Brain microvascular endothelial cell (primary cell): Measurements from ENCODE around the gene KCNB1.

Source experiments
- DNase-seq: peaks from one replicate; pipeline ENCODE4 v3.0.0-alpha.2; 2020
- H3K27ac ChIP-seq: fragments of 250-450 bp; sonication (Bioruptor Pico); 2 replicates; pipeline ENCODE4 v1.5.1; 2020; ENCODE audit warnings: mild to moderate bottlenecking, moderate library complexity
- H3K27me3 ChIP-seq: fragments of 250-450 bp; sonication (Bioruptor Pico); replicated peaks from 2 replicates; pipeline ENCODE4 v1.5.1; 2020; ENCODE audit warnings: mild to moderate bottlenecking
- H3K36me3 ChIP-seq: fragments of 250-450 bp; sonication (Bioruptor Pico); replicated peaks from 2 replicates; pipeline ENCODE4 v1.5.1; 2020; ENCODE audit warnings: mild to moderate bottlenecking
- H3K4me3 ChIP-seq: 2 replicates; pipeline ENCODE4 v1.5.1; 2011; ENCODE audit warnings: low read depth, mild to moderate bottlenecking, control low read depth, low read length, moderate library complexity
- in situ Hi-C: cut with HindIII; loops from 2 replicates; pipeline ENCODE4 v1.10.0; 2017; ENCODE audit warnings: low sequenced_read_pairs, low pct_ligation_motif_present
- TF ChIP-seq, protein P1 (sequence below): IDR thresholded peaks from 2 replicates; pipeline ENCODE4 v1.5.1; 2011; ENCODE audit warnings: low read depth, mild to moderate bottlenecking, moderate library complexity, low read length, control low read depth, inconsistent platforms; ENCODE audit errors: missing control alignments

KCNB1 gene

DNA sequence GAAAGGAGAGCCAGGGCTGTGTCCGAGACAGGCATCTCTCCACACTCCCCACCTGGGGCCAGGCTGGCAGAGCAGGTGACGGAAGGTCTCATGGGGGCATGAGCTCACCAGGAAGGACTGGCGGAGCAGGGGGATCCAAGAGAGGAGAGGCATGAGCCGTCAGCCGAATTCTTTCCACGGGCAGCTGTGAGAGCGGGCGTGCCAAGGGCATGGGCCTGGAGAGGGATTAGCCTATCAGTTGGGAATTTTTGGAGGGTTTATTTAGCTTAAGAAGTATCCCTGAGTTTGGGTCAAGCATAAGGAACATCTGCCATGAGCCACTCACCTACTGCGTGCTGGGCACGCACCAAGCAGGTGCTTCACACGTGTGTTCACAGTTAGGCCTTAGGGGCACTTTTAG is 144.4 kb downstream of the KCNB1 start:
- TF ChIP-seq, protein P1, sequence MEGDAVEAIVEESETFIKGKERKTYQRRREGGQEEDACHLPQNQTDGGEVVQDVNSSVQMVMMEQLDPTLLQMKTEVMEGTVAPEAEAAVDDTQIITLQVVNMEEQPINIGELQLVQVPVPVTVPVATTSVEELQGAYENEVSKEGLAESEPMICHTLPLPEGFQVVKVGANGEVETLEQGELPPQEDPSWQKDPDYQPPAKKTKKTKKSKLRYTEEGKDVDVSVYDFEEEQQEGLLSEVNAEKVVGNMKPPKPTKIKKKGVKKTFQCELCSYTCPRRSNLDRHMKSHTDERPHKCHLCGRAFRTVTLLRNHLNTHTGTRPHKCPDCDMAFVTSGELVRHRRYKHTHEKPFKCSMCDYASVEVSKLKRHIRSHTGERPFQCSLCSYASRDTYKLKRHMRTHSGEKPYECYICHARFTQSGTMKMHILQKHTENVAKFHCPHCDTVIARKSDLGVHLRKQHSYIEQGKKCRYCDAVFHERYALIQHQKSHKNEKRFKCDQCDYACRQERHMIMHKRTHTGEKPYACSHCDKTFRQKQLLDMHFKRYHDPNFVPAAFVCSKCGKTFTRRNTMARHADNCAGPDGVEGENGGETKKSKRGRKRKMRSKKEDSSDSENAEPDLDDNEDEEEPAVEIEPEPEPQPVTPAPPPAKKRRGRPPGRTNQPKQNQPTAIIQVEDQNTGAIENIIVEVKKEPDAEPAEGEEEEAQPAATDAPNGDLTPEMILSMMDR, result no peak
- H3K27ac ChIP-seq, result no peak overlapping the region
- no peak for DNase-seq
- H3K27me3 ChIP-seq, result no peaks in the 10 kb centered on the region
- in situ Hi-C loops, result no loop called here
- no peak overlapping the region for H3K4me3 ChIP-seq
- H3K36me3 ChIP-seq, result no peaks in the 10 kb centered on the region

DNA sequence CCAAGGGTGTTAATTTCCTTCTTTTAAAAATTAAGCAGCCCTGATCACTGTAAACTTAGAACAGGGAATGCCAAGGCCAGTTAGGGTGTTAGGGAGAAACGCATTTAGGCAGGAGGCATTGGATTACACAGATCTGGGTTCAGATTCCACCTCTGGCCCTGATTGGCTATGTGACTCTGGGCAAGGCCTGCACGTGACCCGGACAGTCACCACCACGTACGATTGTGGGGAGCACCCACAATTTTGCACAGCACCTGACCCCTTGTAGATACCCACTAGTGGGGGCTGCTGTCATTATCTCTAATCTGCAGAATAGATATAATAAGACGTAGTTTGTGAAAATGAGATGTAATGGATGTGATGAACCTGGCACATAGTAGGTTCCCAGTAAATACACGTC is 145.1 kb downstream of the KCNB1 start:
- Histone ChIP-seq H3K27ac (no peak overlapping the region), H3K27me3 (no peaks in the 10 kb centered on the region), H3K36me3 (no peaks in the 10 kb centered on the region), H3K4me3 (no peak overlapping the region)
- no peak for DNase-seq
- in situ Hi-C loops, result no loop called here
- TF ChIP-seq, protein P1, result no peak

DNA sequence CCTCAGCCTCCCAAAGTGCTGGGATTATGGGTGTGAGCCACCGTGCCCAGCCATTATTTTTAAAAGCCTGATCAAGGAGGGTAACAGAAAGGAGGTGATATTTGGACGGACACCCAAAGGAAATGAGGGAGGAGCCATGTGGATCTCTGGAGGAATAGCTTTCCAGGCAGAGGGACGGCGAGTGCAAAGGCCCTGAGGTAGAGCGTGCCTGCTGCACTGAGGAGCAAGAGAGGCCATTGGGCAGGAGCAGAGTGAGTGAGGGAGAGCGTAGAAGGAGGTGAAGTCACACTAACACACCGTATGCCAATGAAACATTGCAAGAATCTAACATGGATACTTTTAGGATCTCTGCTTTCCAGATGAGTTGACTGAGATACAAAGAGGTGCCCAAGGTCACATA is 145.7 kb downstream of the KCNB1 start:
- H3K27me3 ChIP-seq, result no peaks in the 10 kb centered on the region
- in situ Hi-C loops, result no loop called here
- H3K27ac ChIP-seq, result no peak overlapping the region
- H3K36me3 ChIP-seq, result no peaks in the 10 kb centered on the region
- DNase-seq, result no peak
- TF ChIP-seq, protein P1, result no peak
- no peak overlapping the region for H3K4me3 ChIP-seq

DNA sequence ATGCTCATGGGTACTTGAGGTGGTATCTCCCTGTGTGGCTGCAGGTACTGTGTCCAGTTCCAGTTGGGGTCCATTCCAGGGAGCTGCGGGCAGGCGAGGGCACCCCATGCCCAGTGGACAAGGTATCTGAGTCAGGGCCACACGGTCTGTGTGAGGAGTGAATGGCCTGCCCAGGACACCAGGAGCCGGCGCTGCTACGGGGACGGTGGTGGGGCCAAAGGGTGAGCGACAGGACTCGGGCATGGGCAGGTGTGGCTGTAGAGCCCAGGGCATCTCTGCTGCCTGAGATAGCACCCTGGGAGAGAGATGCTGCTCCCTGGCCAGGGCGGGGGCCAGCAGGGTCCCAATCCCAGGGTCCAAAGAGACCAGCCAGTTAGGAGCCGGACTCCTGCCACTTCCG is 147.0 kb downstream of the KCNB1 start:
- TF ChIP-seq, protein P1, result no peak
- no peak for DNase-seq
- H3K36me3 ChIP-seq, result no peaks in the 10 kb centered on the region
- no peak overlapping the region for H3K4me3 ChIP-seq
- no peak overlapping the region for H3K27ac ChIP-seq
- in situ Hi-C loops, result no loop called here
- no peaks in the 10 kb centered on the region for H3K27me3 ChIP-seq

DNA sequence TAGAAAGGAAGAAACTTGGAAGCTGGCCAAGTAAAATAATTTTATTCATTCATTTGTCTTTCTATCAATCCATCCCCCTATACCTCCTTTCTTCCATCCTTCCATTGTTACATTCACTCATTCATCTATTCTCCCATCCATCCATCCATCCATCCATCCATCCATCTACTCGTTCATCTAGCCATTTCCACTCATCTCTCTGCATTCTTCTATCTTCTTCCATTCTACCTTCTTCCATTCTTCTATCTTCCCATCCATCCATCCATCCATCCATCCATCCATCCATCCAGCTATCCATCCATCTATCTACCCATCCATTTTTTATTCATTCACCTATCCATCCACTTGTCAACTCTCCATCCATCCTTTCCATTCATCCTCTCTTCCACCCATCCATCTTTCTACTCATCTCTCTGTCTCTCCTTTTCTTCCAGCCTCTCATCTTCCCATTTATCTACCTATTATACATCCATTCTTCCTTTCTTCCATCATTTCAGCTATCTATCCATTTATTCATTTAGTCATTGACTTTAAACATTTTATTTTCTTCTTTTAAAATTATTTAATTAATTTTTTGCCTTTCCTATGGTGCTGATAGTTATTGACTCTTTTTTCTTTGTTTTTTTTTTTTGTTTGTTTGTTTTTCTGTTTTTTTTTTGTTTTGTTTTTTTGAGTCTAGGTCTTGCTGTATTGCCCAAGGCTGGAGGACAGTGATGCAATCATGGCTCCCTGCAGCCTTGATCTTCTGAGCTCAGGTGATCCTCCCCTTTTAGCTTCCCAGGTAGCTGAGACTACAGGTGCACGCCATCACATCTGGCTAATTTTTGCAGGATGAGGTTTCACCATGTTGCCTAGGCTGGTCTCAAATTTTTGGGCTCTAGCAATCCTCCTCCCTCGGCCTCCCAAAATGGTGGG is 151.5 kb downstream of the KCNB1 start:
- in situ Hi-C loops, result no loop called here
- no peak overlapping the region for H3K4me3 ChIP-seq

More for the DNA sequence above, 151.5 kb downstream of the KCNB1 start:
- Histone ChIP-seq H3K36me3 (no peaks in the 10 kb centered on the region), H3K27ac (no peak overlapping the region), H3K27me3 (peaks cover 11% of the 10 kb centered on the region)
- DNase-seq, result no peak
- TF ChIP-seq, protein P1, result no peak
